HepG2 (cell line): Measurements from ENCODE around the gene STOML2. TPM values are rescaled to one million over a fixed set of nuclear protein-coding genes. Genes with fewer than 3 reads are reported as not detected.
A peak's percentile ranks its signal among the peaks of the same experiment; 100 is the strongest.

Source experiments
- HOXA7 ChIP-seq: sonication (generic); formaldehyde crosslinking; IDR thresholded peaks from 2 replicates; pipeline ENCODE4 v1.8.1; 2022; ENCODE audit warnings: mild to moderate bottlenecking, missing genetic modification reagents, moderate library complexity
- SCMH1 ChIP-seq: sonication (generic); formaldehyde crosslinking; IDR thresholded peaks from 2 replicates; pipeline ENCODE4 v1.9.0; 2021; ENCODE audit warnings: missing genetic modification reagents, mild to moderate bottlenecking, borderline replicate concordance
- TEAD2 ChIP-seq: sonication (generic); formaldehyde crosslinking; IDR thresholded peaks from 2 replicates; pipeline ENCODE4 v1.9.0; 2021; ENCODE audit warnings: missing genetic modification reagents
- ZNF10 ChIP-seq: sonication (generic); formaldehyde crosslinking; IDR thresholded peaks from 2 replicates; pipeline ENCODE4 v1.4.0; 2020; ENCODE audit warnings: mild to moderate bottlenecking, low read depth, missing genetic modification reagents, borderline replicate concordance
- ZNF737 ChIP-seq: sonication (generic); formaldehyde crosslinking; IDR thresholded peaks from 2 replicates; pipeline ENCODE4 v1.5.0; 2020; ENCODE audit warnings: missing genetic modification reagents, mild to moderate bottlenecking, borderline replicate concordance
- polyA plus RNA-seq, 8 experiments: library from polyadenylated mRNA; depleted of rRNA in 3 of 8; stranded (reverse) in 7 of 8; unstranded in 1 of 8; fragments of >200 nt; fragmentation: Illumina TruSeq in 4 of 8; extraction: Trizol in 4 of 8; gene quantifications; 2 replicates each; pipeline versions ENCODE4 v1.2.1 to v1.2.3, GENCODE V29; 2011 to 2016; ENCODE audit warnings: low read depth in 4 of 8, missing spikeins in 1 of 8, mixed read lengths in 1 of 8; ENCODE audit not compliant: insufficient read depth in 1 of 8
- total RNA-seq, 5 experiments: library from RNA; depleted of rRNA; stranded (reverse); fragments of >200 nt; fragmentation: Illumina TruSeq; extraction: Trizol; gene quantifications; 2 replicates each; pipeline ENCODE4 v1.2.3, GENCODE V29; 2016; ENCODE audit warnings: low read depth in 1 of 5
- TF ChIP-seq, protein P1 (sequence below): sonication (generic); formaldehyde crosslinking; IDR thresholded peaks from 2 replicates; pipeline ENCODE4 v1.4.0; 2020; ENCODE audit warnings: mild to moderate bottlenecking, low read depth, missing genetic modification reagents
- TF ChIP-seq, protein P2 (sequence below): sonication (generic); formaldehyde crosslinking; IDR thresholded peaks from one replicate; pipeline ENCODE4 v1.5.1; 2020; ENCODE audit warnings: mild to moderate bottlenecking, missing genetic modification reagents; ENCODE audit errors: not compliant biosample characterization
- TF ChIP-seq, protein P3 (sequence below): sonication (generic); formaldehyde crosslinking; IDR thresholded peaks from 2 replicates; pipeline ENCODE4 v1.8.1; 2022; ENCODE audit warnings: low read depth, mild to moderate bottlenecking, missing genetic modification reagents
- TF ChIP-seq, protein P4 (sequence below): sonication (generic); formaldehyde crosslinking; IDR thresholded peaks from 2 replicates; pipeline ENCODE4 v1.5.0; 2020; ENCODE audit warnings: missing genetic modification reagents

The STOML2 gene
- total and polyA plus RNA-seq, 2 of the 13 experiments (the other 11 are each of a cell fraction or from before 2014, with no cell fraction given) = 245 to 250 TPM

DNA sequence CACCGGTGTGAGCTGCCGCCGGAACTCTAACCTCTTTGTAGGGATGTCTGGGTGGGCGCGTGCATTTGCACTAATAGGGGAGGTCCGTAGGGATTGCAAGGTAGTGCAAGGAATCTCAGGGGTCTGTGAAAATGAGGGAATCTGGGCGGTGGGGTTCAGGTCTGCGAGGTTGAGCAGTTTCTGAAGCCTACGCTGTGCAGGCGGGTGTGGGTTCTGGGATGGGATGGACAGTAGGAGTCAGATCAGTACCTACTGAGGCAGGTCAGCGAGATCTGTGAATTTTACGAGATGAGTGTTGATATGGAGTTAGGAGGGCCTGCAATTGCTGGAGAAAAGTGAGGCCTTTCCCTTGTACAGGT, 13.6 kb upstream of the STOML2 start (continued):
- TF ChIP-seq, protein P1, sequence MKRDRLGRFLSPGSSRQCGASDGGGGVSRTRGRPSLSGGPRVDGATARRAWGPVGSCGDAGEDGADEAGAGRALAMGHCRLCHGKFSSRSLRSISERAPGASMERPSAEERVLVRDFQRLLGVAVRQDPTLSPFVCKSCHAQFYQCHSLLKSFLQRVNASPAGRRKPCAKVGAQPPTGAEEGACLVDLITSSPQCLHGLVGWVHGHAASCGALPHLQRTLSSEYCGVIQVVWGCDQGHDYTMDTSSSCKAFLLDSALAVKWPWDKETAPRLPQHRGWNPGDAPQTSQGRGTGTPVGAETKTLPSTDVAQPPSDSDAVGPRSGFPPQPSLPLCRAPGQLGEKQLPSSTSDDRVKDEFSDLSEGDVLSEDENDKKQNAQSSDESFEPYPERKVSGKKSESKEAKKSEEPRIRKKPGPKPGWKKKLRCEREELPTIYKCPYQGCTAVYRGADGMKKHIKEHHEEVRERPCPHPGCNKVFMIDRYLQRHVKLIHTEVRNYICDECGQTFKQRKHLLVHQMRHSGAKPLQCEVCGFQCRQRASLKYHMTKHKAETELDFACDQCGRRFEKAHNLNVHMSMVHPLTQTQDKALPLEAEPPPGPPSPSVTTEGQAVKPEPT (CRISPR knock-in tag) = 0 out of 2 replicates have a peak, but pooled peaks have one; percentile 20
- TF ChIP-seq SCMH1 (no peak), HOXA7 (CRISPR knock-in tag) (0 out of 2 replicates have a peak, but pooled peaks have one; percentile 81), ZNF737 (no peak), TEAD2 (CRISPR knock-in tag) (0 out of 2 replicates have a peak, but pooled peaks have one; percentile 17), ZNF10 (CRISPR knock-in tag) (no peak)
- TF ChIP-seq, protein P2, sequence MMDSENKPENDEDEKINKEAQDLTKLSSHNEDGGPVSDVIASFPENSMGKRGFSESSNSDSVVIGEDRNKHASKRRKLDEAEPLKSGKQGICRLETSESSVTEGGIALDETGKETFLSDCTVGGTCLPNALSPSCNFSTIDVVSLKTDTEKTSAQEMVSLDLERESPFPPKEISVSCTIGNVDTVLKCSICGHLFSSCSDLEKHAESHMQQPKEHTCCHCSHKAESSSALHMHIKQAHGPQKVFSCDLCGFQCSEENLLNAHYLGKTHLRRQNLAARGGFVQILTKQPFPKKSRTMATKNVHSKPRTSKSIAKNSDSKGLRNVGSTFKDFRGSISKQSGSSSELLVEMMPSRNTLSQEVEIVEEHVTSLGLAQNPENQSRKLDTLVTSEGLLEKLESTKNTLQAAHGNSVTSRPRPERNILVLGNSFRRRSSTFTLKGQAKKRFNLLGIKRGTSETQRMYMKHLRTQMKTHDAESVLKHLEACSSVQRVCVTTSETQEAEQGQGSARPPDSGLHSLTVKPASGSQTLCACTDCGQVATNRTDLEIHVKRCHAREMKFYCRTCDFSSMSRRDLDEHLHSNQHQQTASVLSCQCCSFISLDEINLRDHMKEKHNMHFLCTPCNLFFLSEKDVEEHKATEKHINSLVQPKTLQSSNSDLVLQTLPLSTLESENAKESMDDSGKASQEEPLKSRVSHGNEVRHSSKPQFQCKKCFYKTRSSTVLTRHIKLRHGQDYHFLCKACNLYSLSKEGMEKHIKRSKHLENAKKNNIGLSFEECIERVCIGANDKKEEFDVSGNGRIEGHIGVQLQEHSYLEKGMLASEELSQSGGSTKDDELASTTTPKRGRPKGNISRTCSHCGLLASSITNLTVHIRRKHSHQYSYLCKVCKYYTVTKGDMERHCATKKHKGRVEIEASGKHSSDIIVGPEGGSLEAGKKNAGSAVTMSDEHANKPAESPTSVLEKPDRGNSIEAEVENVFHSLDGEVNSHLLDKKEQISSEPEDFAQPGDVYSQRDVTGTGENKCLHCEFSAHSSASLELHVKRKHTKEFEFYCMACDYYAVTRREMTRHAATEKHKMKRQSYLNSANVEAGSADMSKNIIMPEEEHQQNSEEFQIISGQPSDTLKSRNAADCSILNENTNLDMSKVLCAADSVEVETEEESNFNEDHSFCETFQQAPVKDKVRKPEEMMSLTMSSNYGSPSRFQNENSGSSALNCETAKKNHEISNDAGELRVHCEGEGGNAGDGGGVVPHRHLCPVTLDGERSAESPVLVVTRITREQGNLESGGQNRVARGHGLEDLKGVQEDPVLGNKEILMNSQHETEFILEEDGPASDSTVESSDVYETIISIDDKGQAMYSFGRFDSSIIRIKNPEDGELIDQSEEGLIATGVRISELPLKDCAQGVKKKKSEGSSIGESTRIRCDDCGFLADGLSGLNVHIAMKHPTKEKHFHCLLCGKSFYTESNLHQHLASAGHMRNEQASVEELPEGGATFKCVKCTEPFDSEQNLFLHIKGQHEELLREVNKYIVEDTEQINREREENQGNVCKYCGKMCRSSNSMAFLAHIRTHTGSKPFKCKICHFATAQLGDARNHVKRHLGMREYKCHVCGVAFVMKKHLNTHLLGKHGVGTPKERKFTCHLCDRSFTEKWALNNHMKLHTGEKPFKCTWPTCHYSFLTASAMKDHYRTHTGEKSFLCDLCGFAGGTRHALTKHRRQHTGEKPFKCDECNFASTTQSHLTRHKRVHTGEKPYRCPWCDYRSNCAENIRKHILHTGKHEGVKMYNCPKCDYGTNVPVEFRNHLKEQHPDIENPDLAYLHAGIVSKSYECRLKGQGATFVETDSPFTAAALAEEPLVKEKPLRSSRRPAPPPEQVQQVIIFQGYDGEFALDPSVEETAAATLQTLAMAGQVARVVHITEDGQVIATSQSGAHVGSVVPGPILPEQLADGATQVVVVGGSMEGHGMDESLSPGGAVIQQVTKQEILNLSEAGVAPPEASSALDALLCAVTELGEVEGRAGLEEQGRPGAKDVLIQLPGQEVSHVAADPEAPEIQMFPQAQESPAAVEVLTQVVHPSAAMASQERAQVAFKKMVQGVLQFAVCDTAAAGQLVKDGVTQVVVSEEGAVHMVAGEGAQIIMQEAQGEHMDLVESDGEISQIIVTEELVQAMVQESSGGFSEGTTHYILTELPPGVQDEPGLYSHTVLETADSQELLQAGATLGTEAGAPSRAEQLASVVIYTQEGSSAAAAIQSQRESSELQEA = no peak
- TF ChIP-seq, protein P3, sequence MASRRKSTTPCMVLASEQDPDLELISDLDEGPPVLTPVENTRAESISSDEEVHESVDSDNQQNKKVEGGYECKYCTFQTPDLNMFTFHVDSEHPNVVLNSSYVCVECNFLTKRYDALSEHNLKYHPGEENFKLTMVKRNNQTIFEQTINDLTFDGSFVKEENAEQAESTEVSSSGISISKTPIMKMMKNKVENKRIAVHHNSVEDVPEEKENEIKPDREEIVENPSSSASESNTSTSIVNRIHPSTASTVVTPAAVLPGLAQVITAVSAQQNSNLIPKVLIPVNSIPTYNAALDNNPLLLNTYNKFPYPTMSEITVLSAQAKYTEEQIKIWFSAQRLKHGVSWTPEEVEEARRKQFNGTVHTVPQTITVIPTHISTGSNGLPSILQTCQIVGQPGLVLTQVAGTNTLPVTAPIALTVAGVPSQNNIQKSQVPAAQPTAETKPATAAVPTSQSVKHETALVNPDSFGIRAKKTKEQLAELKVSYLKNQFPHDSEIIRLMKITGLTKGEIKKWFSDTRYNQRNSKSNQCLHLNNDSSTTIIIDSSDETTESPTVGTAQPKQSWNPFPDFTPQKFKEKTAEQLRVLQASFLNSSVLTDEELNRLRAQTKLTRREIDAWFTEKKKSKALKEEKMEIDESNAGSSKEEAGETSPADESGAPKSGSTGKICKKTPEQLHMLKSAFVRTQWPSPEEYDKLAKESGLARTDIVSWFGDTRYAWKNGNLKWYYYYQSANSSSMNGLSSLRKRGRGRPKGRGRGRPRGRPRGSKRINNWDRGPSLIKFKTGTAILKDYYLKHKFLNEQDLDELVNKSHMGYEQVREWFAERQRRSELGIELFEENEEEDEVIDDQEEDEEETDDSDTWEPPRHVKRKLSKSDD (CRISPR knock-in tag) = no peak
- TF ChIP-seq, protein P4, sequence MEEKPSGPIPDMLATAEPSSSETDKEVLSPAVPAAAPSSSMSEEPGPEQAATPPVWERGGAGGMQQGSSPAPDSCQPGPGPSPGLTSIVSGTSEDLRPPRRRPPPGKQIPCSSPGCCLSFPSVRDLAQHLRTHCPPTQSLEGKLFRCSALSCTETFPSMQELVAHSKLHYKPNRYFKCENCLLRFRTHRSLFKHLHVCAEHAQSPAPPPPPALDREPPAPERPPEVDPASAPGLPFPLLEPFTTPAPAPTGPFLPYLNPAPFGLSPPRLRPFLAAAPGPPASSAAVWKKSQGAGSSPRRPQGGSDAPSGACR = no peak
